Measurements from ENCODE around the gene COL12A1.

The COL12A1 gene

DNA sequence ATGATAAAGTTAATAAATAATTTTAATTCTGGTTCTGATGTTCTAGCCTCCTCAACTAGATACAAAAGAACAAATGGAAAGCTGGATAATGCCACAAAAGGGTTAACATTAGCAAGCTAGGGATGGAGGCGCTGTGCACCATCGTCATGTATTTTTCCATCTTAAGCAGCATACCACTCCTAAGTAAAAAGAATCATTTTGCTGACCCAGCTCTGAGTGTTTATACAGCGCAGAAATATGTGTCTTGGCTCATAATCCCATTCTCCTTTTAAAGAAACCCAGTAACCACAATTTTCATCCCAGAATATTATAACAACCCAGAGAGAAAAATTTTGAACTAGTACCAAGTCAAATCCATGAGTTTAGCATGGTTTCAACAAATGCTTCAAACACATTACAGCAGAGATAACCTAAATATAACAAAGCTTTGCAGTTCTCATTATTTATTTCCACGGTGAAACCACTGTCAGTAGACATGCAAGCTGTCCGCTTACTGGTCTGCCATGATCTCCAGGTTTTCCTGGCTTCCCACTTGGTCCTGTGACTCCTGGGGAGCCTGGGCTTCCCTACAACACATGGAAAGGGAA is 111.1 kb downstream of the COL12A1 start:
- no peak for DNase-seq

GRCh38 chr6:75091467-75092190 is 114.2 kb downstream of the COL12A1 start:
- DNase-seq = no peak

- DNase-seq = no peak
Measured at GRCh38 chr6:75090576-75090975, 115.3 kb downstream of the COL12A1 start.

DNA sequence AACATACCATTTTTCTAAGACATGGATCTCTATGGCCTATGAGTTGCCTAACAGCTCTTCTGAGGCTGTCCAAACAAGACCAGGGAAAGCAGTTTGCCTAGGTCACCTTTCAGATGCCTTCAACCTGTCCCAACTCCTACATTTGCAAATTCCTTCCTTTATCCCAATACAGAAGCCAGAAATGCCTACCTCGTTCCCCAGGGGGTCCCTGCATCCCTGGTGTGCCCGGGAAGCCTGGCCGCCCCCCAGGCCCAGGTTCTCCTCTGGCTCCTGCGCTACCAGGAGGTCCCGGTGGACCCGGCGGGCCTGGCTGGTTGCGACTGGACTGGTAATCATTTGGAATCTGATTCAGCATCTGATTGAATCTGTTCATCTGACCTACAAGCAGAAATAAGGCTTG is 115.9 kb downstream of the COL12A1 start:
- no peak for DNase-seq

DNA sequence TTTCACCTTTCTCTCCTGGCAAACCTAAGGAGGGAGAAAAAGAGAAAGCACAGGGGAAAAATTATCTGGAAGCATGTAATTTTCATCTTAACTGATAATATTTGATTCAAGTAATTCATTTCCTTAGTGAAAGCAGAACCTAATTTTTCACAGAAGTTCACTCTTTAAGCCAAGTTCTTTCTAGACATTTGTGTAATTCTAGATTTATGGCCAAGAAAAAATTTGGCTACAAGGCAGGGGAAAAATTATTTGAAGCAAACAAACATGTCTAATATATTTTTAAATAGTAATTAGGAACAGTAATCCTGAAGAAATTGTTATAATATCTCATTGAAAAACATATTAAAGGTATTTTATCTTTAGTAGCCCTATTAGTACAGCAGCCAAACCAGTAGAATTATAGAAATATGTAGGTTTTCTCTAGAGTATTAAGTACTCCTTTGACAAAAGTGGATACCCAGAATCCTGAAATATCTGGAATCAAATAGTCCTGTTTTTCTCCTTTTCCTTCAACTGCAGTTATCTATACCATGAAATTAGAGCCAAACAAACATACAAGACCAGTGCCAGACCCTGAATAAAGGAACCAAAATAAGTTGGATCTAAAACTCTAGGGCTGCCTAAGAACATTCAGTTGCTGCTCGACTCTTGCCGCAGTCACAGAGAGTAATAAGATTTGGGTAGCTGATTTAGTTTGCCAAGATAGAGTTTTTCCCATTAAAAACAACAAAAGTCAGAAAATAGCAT is 116.5 kb downstream of the COL12A1 start:
- no peak for DNase-seq

- DNase-seq = no peak
Measured at GRCh38 chr6:75085931-75086635, 119.8 kb downstream of the COL12A1 start.

DNA sequence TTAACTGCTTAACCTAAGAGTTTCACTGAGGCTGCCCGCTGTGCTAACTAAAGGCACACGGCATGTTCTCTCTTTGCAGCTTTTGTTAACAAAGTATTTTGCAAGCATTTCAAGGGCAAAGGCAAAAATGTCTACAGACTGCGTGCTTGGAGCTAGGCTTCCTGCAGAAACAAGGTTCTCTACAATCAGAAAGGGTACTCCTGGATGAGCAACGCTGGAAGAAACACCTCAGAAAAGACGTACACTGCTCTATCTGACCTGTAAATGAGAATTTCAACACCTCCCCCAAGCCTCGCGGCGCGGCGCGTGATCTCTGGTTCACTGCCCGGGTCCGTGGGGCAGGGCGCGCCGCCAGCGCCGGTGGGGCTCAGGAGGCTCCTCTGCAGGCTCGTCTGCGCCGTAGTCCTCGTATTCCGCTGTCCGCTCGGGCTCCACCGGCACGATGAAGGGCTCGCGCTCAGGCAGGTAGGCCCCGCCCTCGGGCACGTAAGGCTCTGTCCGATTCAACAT is 120.9 kb downstream of the COL12A1 start:
- DNase-seq = no peak

GRCh38 chr6:75084018-75084417 is 121.8 kb downstream of the COL12A1 start:
- no peak for DNase-seq

- no peak for DNase-seq
Measured at GRCh38 chr6:75081921-75082320, 123.9 kb downstream of the COL12A1 start.

DNA sequence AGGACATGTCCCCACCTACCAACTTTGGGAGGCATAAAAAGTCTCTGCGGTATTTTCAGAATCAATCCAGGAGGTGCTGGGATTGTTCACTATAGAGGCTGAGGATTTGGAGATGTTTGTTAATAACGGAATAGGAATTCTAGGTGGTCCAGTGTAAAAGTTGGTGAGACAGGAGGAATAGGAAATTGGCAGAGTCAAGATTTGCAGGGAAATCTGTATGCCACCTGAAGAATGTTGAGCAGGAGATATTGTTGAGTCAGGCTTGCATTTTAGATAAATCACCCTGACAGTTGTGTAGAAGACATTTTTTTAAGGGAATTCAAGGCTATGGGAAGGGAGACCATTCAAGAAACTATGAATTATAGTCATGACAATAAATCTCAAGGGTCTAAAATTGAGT is 124.8 kb downstream of the COL12A1 start:
- DNase-seq = no peak

- no peak for DNase-seq
Measured at GRCh38 chr6:75079589-75079988, 126.3 kb downstream of the COL12A1 start.

DNA sequence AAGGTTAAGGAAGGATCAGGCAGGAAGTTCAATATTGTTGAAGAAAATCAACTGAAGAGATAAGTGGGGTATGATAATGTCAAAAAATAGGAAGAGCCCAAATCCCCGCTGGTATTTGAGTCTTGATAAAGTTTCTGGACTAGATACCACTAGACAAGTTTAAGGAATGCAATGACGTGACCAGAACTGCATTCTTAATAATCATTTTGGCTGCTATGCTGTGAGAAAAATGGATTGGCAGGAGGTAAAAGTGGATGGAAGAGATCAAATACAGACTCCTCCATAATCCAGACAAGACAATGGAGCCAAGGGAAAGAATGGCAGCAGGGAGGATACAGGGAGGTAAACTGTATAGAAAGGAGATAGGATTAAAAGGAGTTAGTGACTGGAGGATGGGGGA is 128.2 kb downstream of the COL12A1 start:
- DNase-seq = no peak

DNA sequence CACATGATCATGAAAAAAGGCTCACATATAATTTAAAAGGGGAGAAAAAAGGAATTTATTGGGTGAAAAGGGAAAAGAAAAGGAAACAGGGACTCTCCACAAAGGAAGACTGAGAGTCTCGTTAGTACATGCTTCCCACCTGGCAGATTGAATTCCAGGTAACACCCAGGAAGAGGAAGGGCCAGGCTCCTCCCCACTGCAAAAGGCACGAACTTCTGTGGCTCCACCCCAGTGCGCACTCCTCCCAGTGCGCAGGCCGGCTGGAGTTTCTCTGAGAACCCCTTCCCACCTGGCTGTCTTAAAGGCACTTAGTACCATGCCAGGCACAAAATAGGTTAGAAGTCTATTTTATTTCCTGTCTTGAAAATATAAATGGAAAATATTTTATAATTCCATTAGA is 129.8 kb downstream of the COL12A1 start:
- no peak for DNase-seq

GRCh38 chr6:75070244-75070643 is 135.6 kb downstream of the COL12A1 start:
- DNase-seq = no peak

DNA sequence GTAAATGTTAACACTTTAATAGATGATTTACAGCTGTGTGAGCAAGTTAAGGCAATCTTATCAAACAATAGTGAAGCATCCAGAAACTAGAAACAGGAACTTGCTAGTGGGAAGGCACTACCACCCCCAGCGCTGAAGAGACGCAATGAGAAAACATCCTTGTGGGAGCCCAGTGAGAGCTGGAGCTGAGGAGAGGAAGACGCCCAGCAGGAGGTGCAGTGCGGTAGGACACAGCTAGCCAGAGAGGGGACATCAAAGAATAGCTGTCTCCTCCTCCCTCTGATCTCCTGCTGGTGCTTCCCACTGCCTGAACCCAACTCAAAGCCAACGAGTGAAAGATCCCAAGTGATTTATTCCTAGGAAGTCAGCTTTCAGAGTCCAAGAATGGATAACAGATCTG is 140.3 kb downstream of the COL12A1 start:
- DNase-seq = no peak

GRCh38 chr6:75052491-75052890 is 153.4 kb downstream of the COL12A1 start:
- DNase-seq = no peak

DNA sequence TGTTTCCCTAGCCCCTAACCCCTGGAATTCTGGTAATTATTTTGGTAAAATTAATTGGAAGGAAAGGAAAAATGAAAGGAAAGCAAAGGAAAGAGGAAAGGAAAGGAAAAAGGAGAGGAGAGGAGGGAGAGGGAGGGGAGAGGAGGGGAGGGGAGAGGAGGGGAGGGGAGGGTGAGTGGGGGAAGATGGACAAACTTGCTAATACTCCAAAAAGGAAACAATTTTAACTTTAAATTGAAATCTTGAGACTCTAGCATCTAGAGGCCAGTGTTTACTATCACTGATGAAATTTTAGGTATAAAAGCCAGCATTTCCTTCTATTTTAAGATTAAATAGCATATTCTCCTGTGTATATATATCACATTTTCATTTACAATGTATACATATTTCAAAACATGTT is 156.5 kb downstream of the COL12A1 start:
- no peak for DNase-seq

DNA sequence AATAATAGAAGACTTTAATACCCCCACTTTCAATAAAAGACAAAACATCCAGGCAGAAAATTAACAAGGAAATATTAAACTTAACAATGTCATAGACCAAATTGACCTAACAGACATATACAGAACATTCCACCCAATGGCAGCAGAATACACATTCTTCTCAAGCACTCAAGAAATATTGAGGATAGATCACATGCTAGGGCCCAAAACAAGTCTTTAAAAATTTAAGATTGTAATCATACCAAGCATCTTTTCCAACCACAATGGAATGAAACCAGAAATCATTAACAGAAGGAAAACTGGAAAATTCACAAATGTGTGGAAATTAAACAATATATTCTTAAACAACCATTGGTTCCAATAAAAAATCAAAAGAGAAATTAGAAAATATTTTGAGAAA is 161.0 kb downstream of the COL12A1 start:
- no peak for DNase-seq

- DNase-seq = no peak
Measured at GRCh38 chr6:75041381-75041780, 164.5 kb downstream of the COL12A1 start.

All from AML-193 (cell line).